HEK293T (cell line): ENCODE data around the gene MAGEA6.

Source experiments
- ARNT ChIP-seq: fragments of 450-650 bp; IDR thresholded peaks from 2 replicates; pipeline ENCODE4 v1.6.1; 2017; ENCODE audit warnings: mild to moderate bottlenecking
- FOXA1 ChIP-seq: fragments of 450-650 bp; IDR thresholded peaks from 2 replicates; pipeline ENCODE4 v1.6.1; 2016; ENCODE audit warnings: mild to moderate bottlenecking
- FOXK2 ChIP-seq: fragments of 450-650 bp; IDR thresholded peaks from 2 replicates; pipeline ENCODE4 v1.6.1; 2016; ENCODE audit warnings: mild to moderate bottlenecking
- FOXM1 ChIP-seq: fragments of 450-650 bp; IDR thresholded peaks from 2 replicates; pipeline ENCODE4 v1.6.1; 2017; ENCODE audit warnings: mild to moderate bottlenecking, borderline replicate concordance
- NFRKB ChIP-seq: fragments of 450-650 bp; IDR thresholded peaks from 2 replicates; pipeline ENCODE4 v1.6.1; 2016; ENCODE audit warnings: mild to moderate bottlenecking, moderate library complexity
- SP1 ChIP-seq: fragments of 450-650 bp; IDR thresholded peaks from 2 replicates; pipeline ENCODE4 v1.6.1; 2017
- TARDBP ChIP-seq: fragments of 450-650 bp; IDR thresholded peaks from 2 replicates; pipeline ENCODE4 v1.6.1; 2016
- TF ChIP-seq, protein P1 (sequence below): fragments of 450-650 bp; IDR thresholded peaks from 2 replicates; pipeline ENCODE4 v1.6.1; 2016

GRCh38 chrX:152733261-152733975 is 36.1 kb downstream of the MAGEA6 start, which contains the start of the genes CSAG1 and MAGEA12:
- TF ChIP-seq FOXA1 = no peak
- TF ChIP-seq FOXM1 = no peak
- TF ChIP-seq, protein P1, sequence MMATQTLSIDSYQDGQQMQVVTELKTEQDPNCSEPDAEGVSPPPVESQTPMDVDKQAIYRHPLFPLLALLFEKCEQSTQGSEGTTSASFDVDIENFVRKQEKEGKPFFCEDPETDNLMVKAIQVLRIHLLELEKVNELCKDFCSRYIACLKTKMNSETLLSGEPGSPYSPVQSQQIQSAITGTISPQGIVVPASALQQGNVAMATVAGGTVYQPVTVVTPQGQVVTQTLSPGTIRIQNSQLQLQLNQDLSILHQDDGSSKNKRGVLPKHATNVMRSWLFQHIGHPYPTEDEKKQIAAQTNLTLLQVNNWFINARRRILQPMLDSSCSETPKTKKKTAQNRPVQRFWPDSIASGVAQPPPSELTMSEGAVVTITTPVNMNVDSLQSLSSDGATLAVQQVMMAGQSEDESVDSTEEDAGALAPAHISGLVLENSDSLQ = no peak
- no peak for TF ChIP-seq ARNT
- no peak for TF ChIP-seq NFRKB
- no peak for TF ChIP-seq TARDBP
- no peak for TF ChIP-seq FOXK2
- no peak for TF ChIP-seq SP1
